ENCODE results near the gene TMEM47. TPM values are rescaled to one million over a fixed set of nuclear protein-coding genes. Genes with fewer than 3 reads are reported as not detected.
A peak's percentile ranks its signal among the peaks of the same experiment; 100 is the strongest.

The TMEM47 gene
- total and polyA plus RNA-seq, 2 of the 8 experiments (the other 6 are each of a cell fraction or from before 2014, with no cell fraction given): 24.8 to 28.5 TPM

DNA sequence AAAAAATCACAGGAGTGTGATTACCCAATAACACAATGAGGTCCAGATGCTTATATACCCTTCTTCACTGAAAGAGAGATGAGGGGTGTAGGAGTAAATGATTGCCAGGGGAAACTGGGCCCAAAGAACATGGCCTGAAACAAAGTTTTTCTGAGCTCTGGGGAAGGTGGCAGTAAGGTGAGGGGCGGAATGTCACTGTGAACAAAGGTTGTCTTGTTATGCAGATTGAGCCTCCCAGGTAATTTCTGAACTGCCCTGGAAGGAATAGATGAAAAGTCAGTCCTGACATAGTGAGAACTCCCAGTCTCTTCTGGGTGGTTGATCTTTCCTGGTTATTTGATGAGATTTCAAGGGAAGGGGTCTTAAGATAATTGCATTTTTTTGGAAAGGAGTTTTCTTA, 2.5 kb upstream of the TMEM47 start:
- Histone ChIP-seq H3K27me3 (replicated peaks in 1 of 4; ENCODE audit: control insufficient read depth in 3 of 4, extremely low read depth in 1 of 4, insufficient read depth in 3 of 4, low read length in 3 of 4) (no peaks in the 10 kb centered on the region), H3K79me1 (ENCODE audit: low read depth, low read length) (no peaks in the 10 kb centered on the region), H3K56ac (replicated peaks; ENCODE audit: insufficient read length, low read depth, low read length) (no peak overlapping the region), H2BK5ac (ENCODE audit: low read depth, low read length) (no peak overlapping the region), H2BK20ac (ENCODE audit: low read length) (no peak overlapping the region), H3K4me2 (ENCODE audit: insufficient read depth in 1 of 2, low read depth in 2 of 2, low read length in 2 of 2) (no peak overlapping the region; a peak in 1 of 4 replicates), H3K4me1 (replicated peaks in 1 of 4; ENCODE audit: control insufficient read depth in 3 of 4, insufficient read depth in 4 of 4, low read length in 3 of 4) (peaks cover 0 to 5% (median 0%) of the 10 kb centered on the region in 4 experiments; a peak in 1 of 7 replicates), H3K4me3 (ENCODE audit: extremely low read depth in 1 of 4, insufficient read depth in 2 of 4, low read depth in 3 of 4, low read length in 4 of 4) (peak overlapping the region in 1 of 4 experiments; percentile 21; a peak in 1 of 8 replicates), H3K9me3 (ENCODE audit: insufficient read depth in 2 of 2, low read depth in 1 of 2, low read length in 1 of 2) (no peaks in the 10 kb centered on the region), H4K91ac (replicated peaks; ENCODE audit: insufficient read length, low read length) (no peak overlapping the region), H2BK15ac (ENCODE audit: low read length) (no peak overlapping the region), H4K8ac (ENCODE audit: extremely low read depth, insufficient read depth, low read length) (no peak overlapping the region), H2BK12ac (ENCODE audit: low read depth, low read length) (no peak overlapping the region), H2AFZ (ENCODE audit: low read length) (no peak overlapping the region), H2AK5ac (ENCODE audit: low read depth, low read length) (no peak overlapping the region), H3K36me3 (ENCODE audit: control insufficient read depth in 2 of 4, insufficient read depth in 4 of 4, low read length in 3 of 4) (no peaks in the 10 kb centered on the region), H3K18ac (ENCODE audit: extremely low read depth, low read length) (no peak overlapping the region), H3K27ac (ENCODE audit: low read depth, low read length) (no peak overlapping the region), H3K14ac (ENCODE audit: insufficient read length) (no peak overlapping the region), H3K23me2 (ENCODE audit: low read depth, low read length) (peaks cover 2% of the 10 kb centered on the region), H3K9ac (replicated peaks in 1 of 4; ENCODE audit: extremely low read depth in 1 of 4, low read depth in 3 of 4, low read length in 3 of 4) (no peak overlapping the region), H3K4ac (replicated peaks; ENCODE audit: insufficient read length, low read depth, low read length) (no peak overlapping the region), H3K79me2 (ENCODE audit: control insufficient read depth in 1 of 2, insufficient read depth in 2 of 2, low read length in 2 of 2) (peaks cover 0 to 19% of the 10 kb centered on the region in 2 experiments; a peak in 2 of 4 replicates), H4K5ac (ENCODE audit: insufficient read length, low read depth, low read length) (no peak overlapping the region), H3K23ac (ENCODE audit: insufficient read length) (no peak overlapping the region), H2BK120ac (replicated peaks; ENCODE audit: low read depth, low read length) (no peak overlapping the region), H4K20me1 (replicated peaks in 1 of 2; ENCODE audit: control insufficient read depth in 1 of 2, insufficient read depth in 2 of 2, low read length in 2 of 2) (no peaks in the 10 kb centered on the region)
- DNase-seq (ENCODE audit: low read depth in 1 of 2, low spot score in 2 of 2) (no peak), FAIRE-seq (peak; percentile 93)
- POLR2A ChIA-PET (ENCODE audit: partially characterized antibody): no interaction called here
- 38% methylated on average over 1 of the region's 1 CpG; no CpG with 5 or more reads in 1 of the 2 experiments for WGBS, 2 experiments (ENCODE audit: extremely low coverage in 1 of 2, insufficient coverage in 1 of 2, insufficient read length in 1 of 2, insufficient replicate concordance in 2 of 2, low coverage in 1 of 2, low lambda C conversion rate in 2 of 2, missing lambda C conversion rate in 1 of 2)
- TF ChIP-seq, protein P1, sequence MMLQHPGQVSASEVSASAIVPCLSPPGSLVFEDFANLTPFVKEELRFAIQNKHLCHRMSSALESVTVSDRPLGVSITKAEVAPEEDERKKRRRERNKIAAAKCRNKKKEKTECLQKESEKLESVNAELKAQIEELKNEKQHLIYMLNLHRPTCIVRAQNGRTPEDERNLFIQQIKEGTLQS (IDR thresholded peaks at IDR 0.05; ENCODE audit: insufficient read depth, low read depth, low read length): no peak
- no peak for TF ChIP-seq GTF2F1 (IDR thresholded peaks at IDR 0.05; ENCODE audit: borderline replicate concordance, low read depth, low read length)
- TF ChIP-seq NRF1 (IDR thresholded peaks at IDR 0.05; ENCODE audit: low read depth, low read length): no peak
- TF ChIP-seq JUND (IDR thresholded peaks at IDR 0.05; ENCODE audit: low read length): no peak
- peak; percentile 74; the same call in 1 of the 2 replicates for TF ChIP-seq POU5F1 (IDR thresholded peaks at IDR 0.05; ENCODE audit: low read depth, low read length)
- TF ChIP-seq SP4 (IDR thresholded peaks at IDR 0.05; ENCODE audit: low read length): no peak
- TF ChIP-seq GABPA (IDR thresholded peaks at IDR 0.05; ENCODE audit: borderline replicate concordance, insufficient read depth, low read length): no peak
- no peak for TF ChIP-seq EZH2 (IDR thresholded peaks at IDR 0.05; ENCODE audit: low read depth, low read length, severe bottlenecking)
- TF ChIP-seq POLR2AphosphoS5 (IDR thresholded peaks at IDR 0.05; ENCODE audit: low read depth, low read length): no peak
- no peak for TF ChIP-seq SP2 (IDR thresholded peaks at IDR 0.05; ENCODE audit: low read length)
- no peak for TF ChIP-seq BRCA1 (IDR thresholded peaks at IDR 0.05; ENCODE audit: low read depth, low read length)
- peak; percentile 79 for TF ChIP-seq TEAD4 (IDR thresholded peaks at IDR 0.05; ENCODE audit: low read depth, low read length)
- CTCF ChIA-PET (ENCODE audit: partially characterized antibody): no interaction called here

All from H1 (cell line).